NCI-H446 (cell line): ENCODE results near the gene ZNF205.

ENCODE experiments used
- DNase-seq, 2 experiments: peaks; one replicate each; lab custom pipeline; 2025; lab: John Stamatoyannopoulos, UW

ZNF205 gene

GRCh38 chr16:3084969-3085670, 27.3 kb upstream of the ZNF205 start:
- no peak for DNase-seq

- DNase-seq = no peak
Observed at GRCh38 chr16:3085868-3086595, 26.4 kb upstream of the ZNF205 start.

GRCh38 chr16:3086596-3087242, 25.7 kb upstream of the ZNF205 start:
- no peak for DNase-seq

GRCh38 chr16:3087243-3088235, 24.8 kb upstream of the ZNF205 start:
- no peak for DNase-seq

- no peak for DNase-seq
Observed at GRCh38 chr16:3088450-3088849, 23.9 kb upstream of the ZNF205 start.

- no peak for DNase-seq
Observed at GRCh38 chr16:3088925-3089716, 23.3 kb upstream of the ZNF205 start.

GRCh38 chr16:3089717-3090592, 22.4 kb upstream of the ZNF205 start:
- no peak for DNase-seq

GRCh38 chr16:3091551-3091950, 20.8 kb upstream of the ZNF205 start:
- DNase-seq = no peak

GRCh38 chr16:3092501-3092941, 19.9 kb upstream of the ZNF205 start:
- no peak for DNase-seq

- DNase-seq = peak; percentile 19 to 43
Observed at GRCh38 chr16:3094289-3095027, 17.9 kb upstream of the ZNF205 start.

GRCh38 chr16:3095869-3096268, 16.5 kb upstream of the ZNF205 start:
- no peak for DNase-seq

GRCh38 chr16:3096362-3096761, 16.0 kb upstream of the ZNF205 start:
- DNase-seq = no peak

- DNase-seq = no peak
Observed at GRCh38 chr16:3097266-3097665, 15.1 kb upstream of the ZNF205 start.

- no peak for DNase-seq
Observed at GRCh38 chr16:3098459-3099394, 13.7 kb upstream of the ZNF205 start, which contains the start of gene ZSCAN10. TSS of gene ZSCAN10 (minus strand) at chr16:3099294. CDS start at chr16:3092937, 6,357 bp downstream.

- no peak for DNase-seq
Observed at GRCh38 chr16:3099395-3099731, 13.0 kb upstream of the ZNF205 start.

- peak; percentile 65 to 96 for DNase-seq
Observed at GRCh38 chr16:3099732-3100499, 12.5 kb upstream of the ZNF205 start.
